HCT116 (cell line): ENCODE measurements around the gene SAMD15. TPM values are rescaled to one million over a fixed set of nuclear protein-coding genes. Genes with fewer than 3 reads are reported as not detected.

Source experiments
- ATAC-seq: fragments of 200-7000 bp; cut with Tn5 transposase; 2 replicates; pipeline ENCODE4 v1.9.1; 2020; ENCODE audit warnings: mild to moderate bottlenecking, moderate library complexity
- BruUV-seq: library from RNA; stranded (reverse); fragments of 400-500 nt; replicated peaks from 2 replicates; lab custom pipeline; 2021; lab: Mats Ljungman, UMichigan
- CTCF ChIA-PET: fragments of 300-600 bp; sonication (Branson Sonifier 250); formaldehyde crosslinking; loops from one replicate; lab custom pipeline; 2021; ENCODE audit warnings: antibody characterized with exemption; lab: Charles Lee
- POLR2A ChIA-PET: fragments of 300-600, 350-600 bp; sonication (Branson Sonifier 250); formaldehyde crosslinking; loops from one replicate; lab custom pipeline; 2021; ENCODE audit warnings: antibody characterized with exemption; lab: Charles Lee
- RAD21 ChIA-PET, 2 experiments: fragments of 300-600 bp; sonication (Branson Sonifier 250); formaldehyde crosslinking; loops; one replicate each; lab custom pipeline; 2023; ENCODE audit warnings: low total read pairs in 2 of 2; ENCODE audit not compliant: uncharacterized antibody in 2 of 2, unreplicated experiment in 2 of 2, low non-redundant PET in 1 of 2; lab: Charles Lee
- DNase-seq: peaks from one replicate; pipeline ENCODE4 v3.0.0-alpha.2; 2010; ENCODE audit warnings: low read depth, low spot score
- H2AFZ ChIP-seq: fragments of 200-600 bp; shearing (Covaris generic), sonication (generic); 2 replicates; pipeline ENCODE4 v1.6.1; 2017; ENCODE audit warnings: low read depth, mixed run types, mixed read lengths, antibody characterized with exemption, low read length; ENCODE audit not compliant: poor library complexity, severe bottlenecking
- H3K27ac ChIP-seq: 2 replicates; pipeline ENCODE4 v1.5.1; 2012; ENCODE audit warnings: low read depth, low read length
- H3K27me3 ChIP-seq: fragments of 200-600 bp; sonication (generic); 2 replicates; pipeline ENCODE4 v1.6.1; 2016; ENCODE audit warnings: mixed run types, low read length, mixed read lengths; ENCODE audit not compliant: insufficient read depth
- H3K36me3 ChIP-seq, 2 experiments: fragments of 200-500 bp in 1 of 2; fragments of 200-600 bp in 1 of 2; sonication (Bioruptor generic) in 1 of 2; sonication (generic) in 1 of 2; 2 replicates each; pipeline versions ENCODE4 v1.5.1 to v1.6.1; 2014 to 2016; ENCODE audit warnings: low read length in 2 of 2, inconsistent platforms in 1 of 2, mixed read lengths in 1 of 2, mixed run types in 1 of 2; ENCODE audit not compliant: insufficient read depth in 2 of 2, control insufficient read depth in 1 of 2
- H3K4me1 ChIP-seq, 2 experiments: fragments of 200-600 bp in 1 of 2; sonication (generic) in 1 of 2; 2 replicates each; pipeline versions ENCODE4 v1.5.1 to v1.6.1; 2012 to 2017; ENCODE audit warnings: low read length in 2 of 2, inconsistent platforms in 1 of 2, mild to moderate bottlenecking in 1 of 2, mixed read lengths in 1 of 2, mixed run types in 1 of 2, moderate library complexity in 1 of 2; ENCODE audit not compliant: insufficient read depth in 2 of 2, control insufficient read depth in 1 of 2
- H3K4me2 ChIP-seq: fragments of 200-600 bp; sonication (generic); 2 replicates; pipeline ENCODE4 v1.6.1; 2017; ENCODE audit warnings: mixed run types, low read length, mixed read lengths
- H3K4me3 ChIP-seq, 2 experiments: fragments of 200-600 bp in 1 of 2; sonication (generic) in 1 of 2; replicated peaks in 1 of 2; 2 replicates each; pipeline ENCODE4 v1.5.1; 2011 to 2016; ENCODE audit warnings: low read length in 2 of 2, control low read depth in 1 of 2, low read depth in 1 of 2, mild to moderate bottlenecking in 1 of 2, mixed read lengths in 1 of 2, mixed run types in 1 of 2
- H3K79me2 ChIP-seq: fragments of 200-600 bp; sonication (generic); 2 replicates; pipeline ENCODE4 v1.6.1; 2017; ENCODE audit warnings: mild to moderate bottlenecking, mixed run types, low read length, moderate library complexity, mixed read lengths; ENCODE audit not compliant: insufficient read depth
- H3K9ac ChIP-seq: fragments of 200-600 bp; sonication (generic); 2 replicates; pipeline ENCODE4 v1.6.1; 2016; ENCODE audit warnings: low read length, mixed read lengths
- H3K9me2 ChIP-seq: fragments of 200-600 bp; sonication (generic), shearing (Covaris generic); 2 replicates; pipeline ENCODE4 v1.6.1; 2017; ENCODE audit warnings: mixed run types, mild to moderate bottlenecking, moderate library complexity; ENCODE audit not compliant: insufficient read depth
- H3K9me3 ChIP-seq, 2 experiments: fragments of 200-500 bp in 1 of 2; fragments of 200-600 bp in 1 of 2; sonication (Bioruptor generic) in 1 of 2; sonication (generic) in 1 of 2; 2 replicates each; pipeline ENCODE4 v1.6.1; 2014 to 2017; ENCODE audit warnings: low read length in 2 of 2, mixed read lengths in 2 of 2, inconsistent platforms in 1 of 2, low read depth in 1 of 2, mild to moderate bottlenecking in 1 of 2, mixed run types in 1 of 2, moderate library complexity in 1 of 2; ENCODE audit not compliant: control insufficient read depth in 1 of 2, insufficient read depth in 1 of 2
- H4K20me1 ChIP-seq: fragments of 200-600 bp; sonication (generic), shearing (Covaris generic); 2 replicates; pipeline ENCODE4 v1.6.1; 2017; ENCODE audit warnings: mixed run types, mild to moderate bottlenecking, moderate library complexity; ENCODE audit not compliant: insufficient read depth
- ATF3 ChIP-seq: IDR thresholded peaks from 2 replicates; pipeline ENCODE4 v1.6.1; 2012
- CEBPB ChIP-seq: IDR thresholded peaks from 2 replicates; pipeline ENCODE4 v1.6.1; 2012; ENCODE audit warnings: low read depth
- CTCF ChIP-seq, 3 experiments: fragments of 200-600 bp in 1 of 3; sonication (generic) in 1 of 3; IDR thresholded peaks in 2 of 3; conservative IDR thresholded peaks in 1 of 3; 2 replicates each; pipeline ENCODE4 v1.5.1; 2012 to 2017; ENCODE audit warnings: low read depth in 2 of 3, low read length in 2 of 3, antibody characterized with exemption in 1 of 3, borderline replicate concordance in 1 of 3, control low read depth in 1 of 3, mild to moderate bottlenecking in 1 of 3, mixed read lengths in 1 of 3, mixed run types in 1 of 3, moderate library complexity in 1 of 3; ENCODE audit not compliant: insufficient read depth in 1 of 3
- EGR1 ChIP-seq: IDR thresholded peaks from 2 replicates; pipeline ENCODE4 v1.6.1; 2012; ENCODE audit warnings: low read depth
- ELF1 ChIP-seq: IDR thresholded peaks from 2 replicates; pipeline ENCODE4 v1.6.1; 2012; ENCODE audit warnings: low read depth, borderline replicate concordance
- EZH2 ChIP-seq: fragments of 200-600 bp; sonication (generic); IDR thresholded peaks from 2 replicates; pipeline ENCODE4 v1.6.1; 2017; ENCODE audit warnings: antibody characterized with exemption, mixed run types
- EZH2phosphoT487 ChIP-seq: fragments of 200-600 bp; IDR thresholded peaks from 2 replicates; pipeline ENCODE4 v1.6.1; 2018; ENCODE audit warnings: antibody characterized with exemption, borderline replicate concordance
- JUND ChIP-seq: IDR thresholded peaks from 2 replicates; pipeline ENCODE4 v1.6.1; 2012
- MAX ChIP-seq: IDR thresholded peaks from 2 replicates; pipeline ENCODE4 v1.6.1; 2012
- POLR2A ChIP-seq: IDR thresholded peaks from 2 replicates; pipeline ENCODE4 v1.7.0; 2011; ENCODE audit warnings: borderline replicate concordance; ENCODE audit not compliant: insufficient read depth, insufficient read length; ENCODE audit errors: extremely low read depth
- RAD21 ChIP-seq: IDR thresholded peaks from 2 replicates; pipeline ENCODE4 v1.6.1; 2012; ENCODE audit warnings: low read depth, mild to moderate bottlenecking
- REST ChIP-seq: IDR thresholded peaks from 2 replicates; pipeline ENCODE4 v1.6.1; 2012; ENCODE audit warnings: low read depth
- SRF ChIP-seq: IDR thresholded peaks from 2 replicates; pipeline ENCODE4 v1.6.1; 2012; ENCODE audit warnings: low read depth
- TCF7L2 ChIP-seq: IDR thresholded peaks from 2 replicates; pipeline ENCODE4 v1.7.0; 2011; ENCODE audit warnings: borderline replicate concordance, inconsistent platforms; ENCODE audit not compliant: insufficient read depth, insufficient read length; ENCODE audit errors: extremely low read depth
- YY1 ChIP-seq: IDR thresholded peaks from 2 replicates; pipeline ENCODE4 v1.6.1; 2011; ENCODE audit warnings: low read length, low read depth, moderate library complexity, mild to moderate bottlenecking; ENCODE audit not compliant: insufficient replicate concordance; ENCODE audit errors: extremely low read depth
- ZBTB33 ChIP-seq: IDR thresholded peaks from 2 replicates; pipeline ENCODE4 v1.6.1; 2011; ENCODE audit warnings: mild to moderate bottlenecking, low read length, moderate library complexity; ENCODE audit not compliant: insufficient replicate concordance; ENCODE audit errors: extremely low read depth
- ZFX ChIP-seq: fragments of 450-650 bp; IDR thresholded peaks from 2 replicates; pipeline ENCODE4 v1.6.1; 2017
- intact Hi-C: fragments of 100-400 bp; cut with micrococcal nuclease; formaldehyde crosslinking; loops from 2 replicates; pipeline ENCODE4 v1.10.0; 2022
- total RNA-seq: library from RNA; stranded (reverse); gene quantifications from one replicate; pipeline ENCODE4 v1.2.1, GENCODE V29; 2021; ENCODE audit not compliant: unreplicated experiment

SAMD15 gene
- total RNA-seq, 1 experiment from 2014 or later: 1.9 TPM

GRCh38 chr14:77359626-77360025 lies 17.6 kb upstream of the SAMD15 start:
- Histone ChIP-seq H2AFZ (no peak overlapping the region), H3K36me3 (no peaks in the 10 kb centered on the region), H3K4me2 (no peak overlapping the region), H3K4me1 (no peaks in the 10 kb centered on the region), H3K9ac (no peak overlapping the region), H3K27me3 (no peaks in the 10 kb centered on the region), H4K20me1 (no peaks in the 10 kb centered on the region; the same call in 1 of the 2 replicates), H3K9me2 (no peaks in the 10 kb centered on the region), H3K4me3 (no peak overlapping the region), H3K27ac (no peak overlapping the region), H3K9me3 (no peaks in the 10 kb centered on the region), H3K79me2 (peaks cover 6% of the 10 kb centered on the region; the same call in 1 of the 2 replicates)
- BruUV-seq: no TSS peak
- RAD21 ChIA-PET: no interaction called here
- no peak for ATAC-seq
- DNase-seq: no peak
- POLR2A ChIA-PET: no interaction called here
- no peak for TF ChIP-seq EZH2phosphoT487
- TF ChIP-seq ATF3: no peak
- no peak for TF ChIP-seq REST
- TF ChIP-seq ZFX: no peak
- TF ChIP-seq JUND: no peak
- TF ChIP-seq POLR2A: no peak
- no peak for TF ChIP-seq MAX
- no peak for TF ChIP-seq SRF
- TF ChIP-seq CTCF (IDR thresholded peaks at IDR 0.05 in 2 of 3, conservative IDR thresholded peaks at IDR 0.05 in 1 of 3; ENCODE audit: borderline replicate concordance in 1 of 3, insufficient read depth in 1 of 3, low read depth in 2 of 3, low read length in 2 of 3): no peak
- no peak for TF ChIP-seq EZH2
- TF ChIP-seq CEBPB: no peak
- TF ChIP-seq ELF1: no peak
- no peak for TF ChIP-seq TCF7L2
- no peak for TF ChIP-seq EGR1
- TF ChIP-seq ZBTB33: no peak
- no peak for TF ChIP-seq YY1
- no peak for TF ChIP-seq RAD21
- intact Hi-C loops: no loop called here
- CTCF ChIA-PET: no interaction called here
